Fibroblast of skin of back (primary cell): ENCODE data around the gene SRRM5.
"Not testable (repeated sequence)": the region's sequence is repeated elsewhere in the genome, so short reads cannot be mapped to it uniquely, and the experiment has no call there.

Experiments
- DNase-seq: peaks from one replicate; pipeline ENCODE4 v3.0.0-alpha.2; 2013

The SRRM5 gene

DNA sequence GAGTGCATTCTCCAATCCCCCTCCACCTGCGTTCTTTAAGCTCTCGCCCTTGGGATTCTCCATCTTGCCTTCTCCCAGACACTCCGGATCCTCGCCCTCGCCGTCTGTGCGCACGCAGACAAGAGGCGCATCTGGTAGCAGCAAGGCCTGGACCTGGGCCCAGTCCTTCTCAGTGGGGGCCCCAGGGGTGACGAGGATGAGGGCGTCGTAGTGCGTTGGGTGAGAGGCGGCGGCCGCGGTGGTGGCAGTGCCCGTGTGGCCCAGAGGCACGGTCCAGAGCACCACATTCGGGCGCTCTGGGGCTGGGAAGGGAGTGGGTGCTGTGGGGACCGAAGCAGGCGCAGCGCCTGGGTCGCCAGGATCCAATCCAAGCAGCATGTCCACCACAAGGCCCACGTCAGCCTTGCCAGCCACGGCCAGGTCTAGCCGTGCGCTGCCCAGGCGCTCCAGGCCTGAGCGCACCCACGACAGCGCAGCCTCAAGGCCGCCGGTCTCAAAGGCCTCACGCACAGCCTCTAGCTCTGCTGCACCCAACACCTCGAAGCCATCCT, 19.0 kb upstream of the SRRM5 start:
- no peak for DNase-seq

DNA sequence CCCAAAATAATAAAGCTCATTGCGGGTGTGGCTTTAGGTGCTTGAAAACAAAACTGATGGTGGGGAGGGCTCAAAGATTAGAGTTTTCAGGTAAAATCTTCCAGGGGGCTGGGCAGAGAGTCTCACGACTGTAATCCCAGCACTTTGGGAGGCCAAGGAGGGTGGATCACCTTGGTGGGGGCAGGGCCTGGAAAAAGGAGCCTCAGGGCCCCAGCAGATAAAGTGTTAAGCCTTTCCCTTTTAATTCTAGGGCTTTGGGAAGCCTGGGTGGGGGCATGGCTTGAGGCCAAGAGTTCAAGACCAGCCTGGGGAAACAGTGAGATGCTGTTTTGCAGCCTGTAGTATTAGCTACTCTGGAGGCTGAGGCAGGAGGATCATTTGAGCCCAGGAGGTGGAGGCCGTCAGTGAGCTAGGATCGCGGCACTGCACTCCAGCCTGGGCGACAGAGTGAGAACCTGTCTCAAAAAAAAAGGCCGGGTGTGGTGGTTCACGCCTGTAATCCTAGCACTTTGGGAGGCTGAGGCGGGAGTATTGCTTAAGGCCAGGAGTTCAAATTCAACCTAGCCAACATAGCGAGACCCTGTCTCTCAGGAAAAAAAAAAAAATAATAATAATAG, 17.7 kb upstream of the SRRM5 start:
- no peak for DNase-seq

DNA sequence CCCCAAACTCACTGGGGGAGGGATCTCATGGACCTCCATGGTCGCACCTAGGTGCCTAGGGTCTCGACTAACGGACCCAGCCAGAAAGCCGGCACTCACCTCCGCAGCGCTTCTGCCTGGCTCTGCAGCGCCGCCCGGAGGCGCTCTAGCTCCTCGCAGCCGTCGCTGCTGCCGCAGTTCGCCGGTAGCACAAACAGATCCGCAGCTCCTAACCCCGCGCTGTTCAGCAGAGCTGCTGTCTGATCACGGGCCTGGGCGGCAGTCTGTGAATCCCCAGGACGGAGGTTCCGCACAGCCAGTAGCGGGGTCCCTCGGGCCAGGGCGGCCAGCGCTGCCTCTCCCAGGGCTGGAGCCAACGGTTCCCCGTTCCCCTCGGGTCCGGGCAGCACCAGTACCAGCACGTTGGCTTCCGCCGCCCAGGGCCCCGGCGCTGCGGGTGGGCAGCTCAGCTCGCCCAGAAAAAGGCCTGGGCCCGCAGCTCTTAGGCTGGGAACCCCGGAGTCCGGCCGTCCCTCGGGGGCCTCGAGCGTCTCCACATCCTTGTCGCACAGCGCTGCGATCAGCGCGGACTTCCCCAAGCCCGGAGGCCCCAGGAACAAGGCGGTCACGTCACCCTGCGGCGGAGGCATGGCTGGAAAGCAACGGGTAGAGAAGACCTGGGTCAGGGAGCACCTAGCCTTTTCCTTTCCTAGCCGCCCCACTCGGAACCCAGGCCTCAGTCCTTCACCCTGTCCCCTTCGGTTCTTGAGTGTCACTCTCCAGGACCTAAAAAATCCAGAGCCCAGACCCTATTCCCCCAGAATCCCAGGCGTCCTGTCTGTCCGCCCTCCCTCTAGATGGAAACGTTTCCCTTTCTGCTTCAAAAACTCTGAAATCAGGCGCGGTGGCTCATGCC, 16.9 kb upstream of the SRRM5 start:
- DNase-seq = peak; percentile 46

DNA sequence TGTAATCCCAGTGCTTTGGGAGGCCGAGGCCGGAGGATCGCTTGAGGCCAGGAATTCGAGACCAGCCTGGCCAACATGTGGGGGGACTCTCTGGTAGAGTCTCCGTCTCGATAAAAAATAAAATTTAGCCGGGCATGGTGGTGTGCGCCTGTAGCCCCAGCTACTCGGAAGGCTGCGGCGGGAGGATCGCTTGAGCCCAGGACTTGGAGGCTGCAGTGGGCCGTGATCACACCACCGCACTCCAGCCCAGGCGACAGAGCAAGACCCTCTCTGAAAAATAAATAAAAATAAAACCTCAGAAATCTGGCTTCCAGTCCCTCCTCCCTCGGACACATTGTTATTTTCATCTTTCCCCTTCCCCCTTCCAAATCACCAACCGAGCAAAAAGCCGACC, 16.3 kb upstream of the SRRM5 start:
- peak; percentile 18 for DNase-seq

DNA sequence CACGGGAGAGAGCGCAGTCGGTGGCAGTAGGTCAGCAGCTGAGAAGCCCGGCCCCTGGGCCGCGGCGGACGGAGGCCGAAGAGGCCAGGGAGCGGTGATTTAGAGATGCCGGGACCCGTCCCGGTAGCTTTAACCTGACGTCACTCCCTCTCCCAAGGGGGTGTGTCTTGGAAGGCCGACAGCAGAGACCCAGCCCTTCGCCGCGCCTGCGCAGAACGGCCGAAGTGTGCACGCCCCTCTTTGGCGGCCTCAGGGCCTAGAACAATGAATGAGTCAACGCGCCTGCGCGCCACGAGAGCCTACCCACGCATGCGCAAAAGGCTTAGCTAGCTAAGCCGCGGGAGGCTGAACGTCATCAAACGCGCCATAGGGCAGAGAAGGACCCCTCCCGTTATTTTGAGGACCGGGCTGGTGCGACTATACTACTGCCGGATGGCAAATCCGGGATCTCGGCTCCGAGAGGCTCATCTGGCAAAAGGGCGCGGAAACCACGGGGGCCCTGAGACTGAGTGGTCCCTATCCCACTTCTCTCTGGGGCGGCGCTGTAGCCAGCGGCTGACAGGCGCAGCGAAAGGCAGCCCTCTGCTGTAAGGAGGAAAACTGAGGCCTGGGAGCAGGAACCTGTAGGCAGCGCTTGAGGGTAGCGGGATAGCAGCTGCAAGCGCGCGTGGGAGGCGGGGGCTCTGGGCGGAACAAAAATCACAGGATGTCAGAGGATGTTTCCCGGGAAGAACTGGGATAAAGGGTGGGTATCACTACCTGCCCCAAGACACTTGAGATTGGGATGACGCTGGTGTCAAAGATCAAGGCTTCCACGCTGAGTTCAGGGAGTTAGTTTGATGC, 15.7 kb upstream of the SRRM5 start, which contains the start of the genes IRGQ and ZNF576:
IRGQ (minus strand) TSS at position 136 of the 843 bp plus-strand sequence. CDS start 796 bp downstream, outside the sequence.
ZNF576 (plus strand) TSS at position 597 of the 843 bp plus-strand sequence. CDS start 514 bp downstream, outside the sequence.
- DNase-seq = peak; percentile 99

DNA sequence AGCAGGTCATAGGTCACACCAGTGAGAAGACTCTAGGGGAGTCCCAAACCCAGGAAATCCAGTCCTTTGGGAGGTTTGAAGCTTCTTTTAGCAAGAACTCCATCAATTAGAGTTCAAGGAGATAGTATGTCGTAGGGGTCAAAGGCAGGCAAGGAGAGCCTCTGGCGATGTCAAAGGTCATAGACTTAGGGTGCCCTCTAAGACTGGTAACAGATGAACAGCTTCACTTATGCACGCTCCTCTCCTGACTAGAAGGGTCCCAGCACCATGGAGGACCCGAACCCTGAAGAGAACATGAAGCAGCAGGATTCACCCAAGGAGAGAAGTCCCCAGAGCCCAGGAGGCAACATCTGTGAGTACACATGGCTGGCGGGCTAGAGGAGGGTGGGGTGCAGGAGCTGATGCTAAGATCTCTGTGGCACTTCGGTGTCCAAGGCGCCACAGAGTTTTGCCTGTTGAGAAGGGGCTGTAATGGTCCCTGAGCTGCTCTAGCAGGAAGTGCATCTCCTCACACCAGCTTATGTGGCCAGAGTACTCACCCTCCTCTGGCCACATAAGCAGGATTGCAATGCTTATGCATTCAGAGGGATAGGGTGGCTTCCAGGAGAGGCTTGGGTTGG, 14.9 kb upstream of the SRRM5 start:
- DNase-seq = no peak

DNA sequence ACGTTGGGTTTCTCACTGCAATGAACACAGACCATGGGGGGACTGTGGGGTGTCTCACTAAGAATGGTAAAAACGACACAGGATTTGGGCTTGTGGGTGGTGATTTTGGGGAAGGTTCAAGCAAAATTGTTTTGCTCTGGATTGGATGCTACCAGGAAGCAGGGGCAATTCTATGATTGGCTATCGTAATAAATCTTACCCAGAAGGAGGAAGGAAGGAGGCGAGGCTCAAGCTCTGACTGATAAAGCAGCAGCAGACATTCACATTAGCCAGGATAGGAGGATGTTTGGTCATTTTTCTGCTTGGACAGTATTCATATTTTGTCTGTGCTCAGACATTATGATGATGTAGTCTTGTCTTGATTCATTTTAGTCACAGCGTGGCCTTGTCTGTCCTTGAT, 14.0 kb upstream of the SRRM5 start:
- no peak for DNase-seq

DNA sequence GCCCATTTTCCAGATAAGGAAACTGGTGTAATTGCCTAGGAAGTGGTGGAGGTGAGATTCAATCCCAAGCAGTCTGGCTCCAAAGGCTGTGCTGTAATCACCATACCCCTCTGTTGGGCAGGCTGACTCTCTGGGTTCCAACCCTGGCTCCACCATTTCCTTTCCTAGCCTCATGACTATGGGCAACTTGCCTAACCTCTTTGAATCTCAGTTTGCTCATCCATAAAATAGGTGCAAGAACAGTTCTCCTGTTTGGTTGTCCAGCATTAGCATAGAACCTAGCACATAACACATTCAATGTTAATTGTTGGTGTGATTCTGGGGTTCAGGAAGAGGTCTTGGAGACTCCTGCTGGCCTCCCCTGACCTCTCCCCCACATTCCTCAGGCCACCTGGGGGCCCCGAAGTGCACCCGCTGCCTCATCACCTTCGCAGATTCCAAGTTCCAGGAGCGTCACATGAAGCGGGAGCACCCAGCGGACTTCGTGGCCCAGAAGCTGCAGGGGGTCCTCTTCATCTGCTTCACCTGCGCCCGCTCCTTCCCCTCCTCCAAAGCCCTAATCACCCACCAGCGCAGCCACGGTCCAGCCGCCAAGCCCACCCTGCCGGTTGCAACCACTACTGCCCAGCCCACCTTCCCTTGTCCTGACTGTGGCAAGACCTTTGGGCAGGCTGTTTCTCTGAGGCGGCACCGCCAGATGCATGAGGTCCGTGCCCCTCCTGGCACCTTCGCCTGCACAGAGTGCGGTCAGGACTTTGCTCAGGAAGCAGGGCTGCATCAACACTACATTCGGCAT, 13.2 kb upstream of the SRRM5 start:
- DNase-seq = no peak

DNA sequence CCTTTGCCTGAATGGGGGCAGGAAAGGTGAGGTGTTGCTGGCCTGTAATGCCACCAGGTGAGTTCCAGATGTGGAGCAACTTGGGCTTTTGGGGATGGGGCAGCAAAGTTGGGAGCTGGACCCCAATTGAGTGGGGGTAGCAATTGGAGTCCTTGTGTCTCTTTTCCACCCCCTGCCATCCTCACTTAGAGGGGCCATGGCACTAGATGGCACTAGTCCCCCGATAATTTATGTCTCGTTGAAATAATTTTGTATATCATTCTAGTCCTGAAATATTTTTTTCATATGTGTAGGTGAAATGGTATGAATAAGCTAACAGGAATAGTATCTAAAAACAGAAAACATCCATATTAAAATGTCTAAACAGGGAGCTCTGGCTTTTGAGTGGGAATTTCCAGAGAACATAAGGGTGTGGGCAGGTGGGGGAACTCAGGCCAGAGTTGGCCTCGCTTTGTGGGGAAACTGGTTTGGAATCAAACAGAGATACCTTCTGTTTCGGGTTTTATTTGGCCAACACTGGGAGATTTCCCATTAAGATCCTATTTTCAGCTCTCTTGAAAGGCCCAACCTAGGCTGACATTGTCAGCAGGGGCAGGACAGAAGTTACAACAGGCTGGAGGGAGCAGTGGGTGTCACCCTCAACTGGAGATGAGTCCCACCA, 12.1 kb upstream of the SRRM5 start:
- no peak for DNase-seq

DNA sequence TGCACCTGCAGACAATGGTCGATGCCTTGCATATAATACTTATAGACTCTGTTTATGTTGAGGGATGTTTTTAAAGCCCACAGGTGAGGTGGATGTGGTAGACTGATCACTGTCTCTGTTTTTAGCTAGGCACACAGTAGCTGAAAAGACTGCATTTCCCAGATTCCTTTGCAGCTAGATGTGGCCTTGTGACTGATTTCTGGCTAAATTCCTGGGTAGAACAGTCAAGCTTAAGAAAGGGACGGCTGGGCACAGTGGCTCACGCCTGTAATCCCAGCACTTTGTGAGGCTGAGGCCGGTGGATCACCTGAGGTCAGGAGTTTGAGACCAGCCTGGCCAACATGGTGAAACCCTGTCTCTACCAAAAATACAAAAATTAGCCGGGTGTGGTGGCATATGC, 11.6 kb upstream of the SRRM5 start:
- not testable (repeated sequence) for DNase-seq

DNA sequence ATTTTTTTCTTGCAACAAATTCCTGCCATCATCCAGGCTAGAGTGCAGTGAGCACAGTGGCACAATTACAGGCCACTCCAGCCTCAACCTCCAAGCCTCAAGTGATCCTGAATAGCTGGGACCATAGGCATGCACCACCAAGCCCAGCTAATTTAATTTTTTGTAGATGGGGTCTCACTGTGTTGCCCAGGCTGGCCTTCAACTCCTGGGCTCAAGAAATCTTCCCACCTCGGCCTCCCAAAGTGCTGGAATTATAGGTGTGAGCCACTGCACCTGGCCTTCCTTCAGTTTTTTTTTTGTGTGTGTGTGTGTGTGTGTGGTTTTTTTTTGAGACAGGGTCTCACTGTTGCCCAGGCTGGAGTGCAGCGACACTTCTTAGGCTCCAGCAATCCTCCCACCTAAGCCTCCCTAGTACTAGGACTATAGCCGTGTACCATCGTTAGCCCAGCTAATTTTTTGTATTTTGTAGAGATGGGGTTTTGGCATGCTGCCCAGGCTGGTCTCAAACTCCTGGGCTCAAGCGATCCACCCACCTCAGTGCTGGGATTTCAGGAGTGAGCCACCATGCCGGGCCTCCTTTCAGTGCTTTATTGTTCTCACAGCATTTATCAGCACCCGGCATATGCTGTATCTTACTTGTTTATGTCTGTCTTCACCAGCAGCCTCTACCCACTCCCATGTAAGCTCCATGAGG, 5.9 kb upstream of the SRRM5 start:
- DNase-seq = no peak

DNA sequence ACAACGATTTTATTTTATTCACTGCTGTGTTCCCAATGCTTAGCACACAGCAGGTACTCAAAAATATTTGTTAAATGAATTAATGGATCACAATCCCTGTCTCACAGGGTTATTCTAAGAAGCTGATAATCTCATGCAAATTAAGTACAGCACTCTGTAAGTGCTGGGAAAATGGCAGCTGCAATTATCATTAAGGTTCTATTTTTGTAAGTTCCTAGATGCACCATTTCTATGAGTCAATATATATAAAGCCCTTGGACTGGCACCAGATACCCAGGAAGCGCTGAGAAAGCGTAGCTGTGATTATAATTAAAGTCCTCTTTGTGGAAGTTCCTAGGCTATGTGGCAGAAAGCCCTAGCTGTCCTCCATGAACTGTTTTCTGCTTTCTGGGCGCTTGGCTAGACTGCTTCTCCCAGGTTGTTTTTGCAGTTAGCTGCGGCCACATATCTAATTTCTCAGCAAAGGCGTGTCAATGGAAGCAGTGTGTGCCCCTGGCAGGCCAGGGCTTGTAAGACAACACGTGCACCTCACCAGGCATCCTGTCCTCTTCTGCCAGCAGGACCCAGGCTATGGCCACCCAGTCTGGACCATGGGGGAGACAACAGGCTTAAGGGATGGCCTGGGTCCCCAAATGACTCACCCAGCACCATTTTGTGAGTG, 5.2 kb upstream of the SRRM5 start:
- no peak for DNase-seq

DNA sequence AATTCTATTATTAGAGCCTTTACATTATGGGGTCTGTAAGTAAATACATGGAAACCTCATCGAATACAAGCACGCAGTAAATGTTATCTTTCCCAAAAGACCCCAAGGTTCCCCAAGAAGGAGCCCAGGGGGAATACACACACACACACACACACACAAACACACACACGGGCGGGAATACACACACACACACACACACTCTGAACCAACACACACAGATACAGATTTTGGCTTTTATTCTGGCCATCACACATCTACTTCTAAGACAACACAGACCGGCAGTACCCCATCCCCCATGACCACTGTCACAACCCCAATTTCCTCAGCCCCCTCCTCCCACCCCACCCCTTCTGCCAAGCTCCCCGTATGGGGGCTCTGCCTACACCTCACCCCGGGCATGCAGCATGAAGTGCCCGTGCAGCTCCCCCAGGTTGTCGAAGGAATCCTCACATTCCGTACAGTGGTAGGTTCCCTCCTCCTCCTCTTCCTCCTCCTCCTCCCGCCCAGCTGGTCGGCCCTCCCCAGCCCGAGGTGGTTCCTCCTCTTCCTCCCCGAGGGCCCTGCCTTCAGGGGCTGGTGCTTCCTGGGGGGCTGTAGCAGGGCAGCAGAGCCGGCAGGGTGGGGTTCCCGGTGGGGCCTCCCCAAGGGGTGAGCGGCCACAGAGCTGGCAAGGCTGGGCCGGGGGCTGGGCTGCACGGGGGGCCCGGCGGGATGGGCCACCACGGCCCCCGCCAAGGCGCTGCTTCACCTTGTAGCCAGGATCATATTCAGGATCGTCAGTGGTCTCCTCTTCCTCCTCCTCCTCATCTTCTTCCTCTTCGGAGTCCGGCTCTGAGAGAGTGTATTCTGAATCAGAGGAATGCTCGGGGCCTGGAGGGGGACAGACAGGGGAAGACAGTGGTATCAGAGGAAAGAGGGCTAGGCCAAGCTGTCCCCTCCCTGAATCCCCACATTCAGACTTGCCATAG, 4.4 kb upstream of the SRRM5 start:
- DNase-seq = no peak

DNA sequence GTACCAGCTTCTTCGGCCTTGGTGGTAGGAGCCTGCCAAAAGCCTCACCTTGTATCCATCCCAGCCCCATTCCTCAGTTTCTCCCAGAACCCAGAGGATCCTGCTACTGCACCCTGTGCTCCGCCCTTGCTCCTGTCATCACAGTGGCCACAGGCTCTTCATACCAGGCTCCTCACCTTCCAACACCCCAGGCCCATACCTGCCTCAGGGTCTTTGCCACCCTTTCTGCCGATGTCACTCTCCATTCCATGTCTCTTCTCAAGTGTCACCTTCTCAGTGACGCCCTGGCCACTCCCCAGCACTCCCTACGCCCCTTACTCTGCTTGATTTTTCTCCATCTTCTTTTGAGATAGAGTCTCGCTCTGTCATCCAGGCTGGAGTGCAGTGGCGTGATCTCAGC, 2.0 kb upstream of the SRRM5 start:
- DNase-seq = no peak

DNA sequence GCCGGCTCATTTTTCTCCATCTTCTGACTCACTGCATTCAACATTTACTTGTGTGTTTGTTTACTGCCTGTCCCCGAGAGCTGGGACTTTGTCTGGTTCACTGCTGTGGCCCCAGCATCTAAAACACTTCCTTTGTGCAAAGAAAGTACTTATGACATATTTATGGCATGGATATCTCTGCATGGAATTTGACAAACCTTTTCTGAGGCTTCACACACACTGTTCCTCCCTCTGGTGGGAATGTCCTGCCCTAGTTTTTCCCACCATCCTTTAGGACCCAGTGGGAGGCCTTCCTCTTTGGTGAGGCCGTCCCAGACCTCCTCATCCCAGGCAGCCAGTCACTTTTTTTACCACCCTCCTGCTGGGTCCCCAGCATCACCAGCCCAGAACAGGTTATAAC, 1.4 kb upstream of the SRRM5 start:
- DNase-seq = peak; percentile 47

DNA sequence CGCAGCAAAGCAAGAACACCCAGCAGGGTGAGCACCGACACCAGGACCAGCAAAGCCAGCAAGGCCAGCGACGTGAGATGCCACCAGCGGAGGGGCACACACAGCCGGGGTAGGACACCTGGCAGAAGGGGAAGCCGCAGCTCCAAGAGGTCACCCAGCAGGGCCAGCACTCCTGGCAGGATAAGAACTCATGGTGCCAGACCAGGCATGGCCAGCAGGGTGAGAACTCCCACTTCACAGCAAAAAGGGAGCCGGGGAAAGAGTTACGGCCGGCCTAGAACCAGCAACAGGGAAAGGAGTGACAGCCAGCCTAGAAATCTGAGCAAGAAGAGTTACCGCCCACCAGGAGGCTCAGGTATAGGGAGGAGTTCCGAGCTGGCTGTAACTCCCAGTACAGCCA, 486 bp downstream of the SRRM5 start:
- no peak for DNase-seq

DNA sequence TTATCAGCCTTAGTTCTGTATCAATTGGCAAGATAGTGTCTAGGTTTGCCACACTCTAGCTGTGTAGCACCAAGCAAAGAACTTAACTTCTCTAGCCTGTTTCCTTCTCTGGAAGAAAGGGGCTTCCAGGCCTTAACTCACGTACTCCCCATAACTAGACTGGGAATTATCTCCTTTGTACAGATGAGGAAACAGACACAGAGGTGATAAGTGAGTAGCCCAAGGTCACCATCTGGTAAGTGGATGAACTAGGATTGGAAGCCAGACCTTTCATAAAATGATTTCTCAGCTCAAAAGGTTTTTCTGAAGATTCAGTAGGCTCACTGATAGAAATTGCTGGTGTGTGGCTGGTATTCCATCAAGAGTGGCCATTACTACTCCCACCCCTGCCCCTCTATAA, 4.4 kb downstream of the SRRM5 start:
- no peak for DNase-seq

DNA sequence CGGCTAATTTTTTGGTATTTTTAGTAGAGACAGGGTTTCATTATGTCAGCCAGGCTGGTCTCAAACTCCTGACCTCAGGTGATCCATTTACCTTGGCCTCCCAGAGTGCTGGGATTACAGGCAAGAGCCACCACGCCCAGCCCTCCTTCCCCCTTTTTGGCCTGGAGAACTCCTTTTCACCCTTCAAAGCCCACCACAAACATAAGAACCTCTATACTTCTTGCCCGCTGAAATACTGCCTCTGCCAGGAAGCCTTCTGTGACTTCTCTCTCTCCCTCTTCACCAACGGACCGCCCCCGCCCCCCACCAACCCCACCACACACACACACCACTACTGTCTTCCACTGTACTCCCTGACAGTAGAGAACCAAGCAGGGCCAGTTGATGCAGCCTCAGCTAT, 5.1 kb downstream of the SRRM5 start:
- no peak for DNase-seq

DNA sequence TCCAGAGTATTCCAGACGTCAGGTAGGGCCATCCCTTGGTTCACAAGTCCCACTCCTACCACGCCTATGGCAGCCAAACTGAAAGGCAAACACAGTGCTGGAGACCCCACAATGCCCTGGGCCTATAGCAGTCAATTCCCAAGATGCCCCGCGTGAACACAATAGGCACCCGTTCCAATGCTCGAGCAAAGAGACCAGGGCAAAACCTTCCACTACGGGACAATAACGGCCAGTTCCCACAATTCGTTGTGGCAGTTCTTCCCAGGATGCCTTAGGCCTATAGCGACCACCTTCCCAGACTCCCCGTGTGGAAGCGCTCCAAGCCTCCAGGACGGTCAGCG, 7.0 kb downstream of the SRRM5 start:
- no peak for DNase-seq
